Upper lobe of right lung (tissue), 1 donor: ENCODE data around the gene LINGO3. TPM values are rescaled to one million over a fixed set of nuclear protein-coding genes. Genes with fewer than 3 reads are reported as not detected.

Experiments
- ATAC-seq: fragments of 200-7000 bp; cut with Tn5 transposase; one replicate; pipeline ENCODE4 v1.9.1; 2020; ENCODE audit warnings: mild to moderate bottlenecking, moderate library complexity
- DNase-seq: peaks from one replicate; pipeline ENCODE4 v3.0.0-alpha.2; 2020
- H3K27ac ChIP-seq: fragments of 200-600 bp; one replicate; pipeline ENCODE4 v1.8.0; 2022
- H3K27me3 ChIP-seq: fragments of 200-600 bp; one replicate; pipeline ENCODE4 v1.8.0; 2022; ENCODE audit warnings: mild to moderate bottlenecking
- H3K36me3 ChIP-seq: fragments of 200-600 bp; one replicate; pipeline ENCODE4 v1.8.0; 2022
- H3K4me1 ChIP-seq: fragments of 200-600 bp; one replicate; pipeline ENCODE4 v1.8.0; 2022
- H3K4me3 ChIP-seq: fragments of 200-600 bp; one replicate; pipeline ENCODE4 v1.8.0; 2022; ENCODE audit warnings: mild to moderate bottlenecking
- H3K9me3 ChIP-seq: fragments of 200-600 bp; one replicate; pipeline ENCODE4 v1.8.0; 2022
- CTCF ChIP-seq: fragments of 200-600 bp; IDR thresholded peaks from one replicate; pipeline ENCODE4 v1.8.0; 2022; ENCODE audit warnings: antibody characterized with exemption
- intact Hi-C: fragments of 100-400 bp; cut with DNase I; formaldehyde crosslinking; loops from one replicate; pipeline ENCODE4 v1.11.0; 2022
- long read RNA-seq: library from polyadenylated mRNA; unstranded; transcript quantifications from one replicate; pipeline ENCODE4 v2.0.0, GENCODE V29; 2021
- total RNA-seq: library from RNA; stranded (reverse); fragmentation: NEBNext Ultra II Directional; extraction: Animal tissue kit (Norgen Biotek cat#: 25700); gene quantifications from one replicate; pipeline ENCODE4 v1.2.1, GENCODE V29; 2021
- donor health status: DM: no; HTN: yes; CAD: no; lungs with severe emphysema.

The LINGO3 gene, protein sequence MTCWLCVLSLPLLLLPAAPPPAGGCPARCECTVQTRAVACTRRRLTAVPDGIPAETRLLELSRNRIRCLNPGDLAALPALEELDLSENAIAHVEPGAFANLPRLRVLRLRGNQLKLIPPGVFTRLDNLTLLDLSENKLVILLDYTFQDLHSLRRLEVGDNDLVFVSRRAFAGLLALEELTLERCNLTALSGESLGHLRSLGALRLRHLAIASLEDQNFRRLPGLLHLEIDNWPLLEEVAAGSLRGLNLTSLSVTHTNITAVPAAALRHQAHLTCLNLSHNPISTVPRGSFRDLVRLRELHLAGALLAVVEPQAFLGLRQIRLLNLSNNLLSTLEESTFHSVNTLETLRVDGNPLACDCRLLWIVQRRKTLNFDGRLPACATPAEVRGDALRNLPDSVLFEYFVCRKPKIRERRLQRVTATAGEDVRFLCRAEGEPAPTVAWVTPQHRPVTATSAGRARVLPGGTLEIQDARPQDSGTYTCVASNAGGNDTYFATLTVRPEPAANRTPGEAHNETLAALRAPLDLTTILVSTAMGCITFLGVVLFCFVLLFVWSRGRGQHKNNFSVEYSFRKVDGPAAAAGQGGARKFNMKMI
- total RNA-seq = not detected
- long read RNA-seq = 0 reads

DNA sequence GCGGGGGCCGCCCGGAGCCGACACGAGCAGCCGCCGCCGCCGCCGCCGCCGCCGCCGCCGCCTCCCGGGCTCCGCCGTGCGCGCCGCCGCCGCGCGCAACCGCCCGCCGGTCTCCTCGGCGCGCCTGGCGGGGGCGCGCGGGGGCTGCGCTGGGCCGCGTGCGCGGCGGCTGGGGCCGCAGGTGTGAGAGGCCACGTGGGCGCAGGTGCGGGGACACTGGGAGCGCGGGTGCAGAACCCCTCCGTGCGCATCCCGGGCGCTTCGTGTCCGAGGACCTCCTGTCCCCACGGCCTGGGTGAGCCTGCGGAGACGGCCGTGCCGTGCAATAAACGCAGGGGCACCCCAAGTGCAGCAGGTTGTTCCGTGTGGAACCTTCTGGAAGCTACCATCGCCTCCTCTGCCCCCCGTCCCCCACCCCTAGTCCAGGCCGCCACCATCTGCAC is at the start of gene LINGO3:
TSS of gene LINGO3 (minus strand) at position 41 of the 443 bp plus-strand sequence. CDS start 16,378 bp downstream, outside the sequence.
- intact Hi-C loops = no loop called here
- Histone ChIP-seq H3K27me3 (peaks cover 56% of the 10 kb centered on the region), H3K4me1 (no peaks in the 10 kb centered on the region), H3K9me3 (no peaks in the 10 kb centered on the region), H3K36me3 (no peaks in the 10 kb centered on the region), H3K4me3 (no peak within 1 kb of the TSS), H3K27ac (no peak within 1 kb of the TSS)
- DNase-seq (no peak), ATAC-seq (no peak)
- no peak for TF ChIP-seq CTCF

DNA sequence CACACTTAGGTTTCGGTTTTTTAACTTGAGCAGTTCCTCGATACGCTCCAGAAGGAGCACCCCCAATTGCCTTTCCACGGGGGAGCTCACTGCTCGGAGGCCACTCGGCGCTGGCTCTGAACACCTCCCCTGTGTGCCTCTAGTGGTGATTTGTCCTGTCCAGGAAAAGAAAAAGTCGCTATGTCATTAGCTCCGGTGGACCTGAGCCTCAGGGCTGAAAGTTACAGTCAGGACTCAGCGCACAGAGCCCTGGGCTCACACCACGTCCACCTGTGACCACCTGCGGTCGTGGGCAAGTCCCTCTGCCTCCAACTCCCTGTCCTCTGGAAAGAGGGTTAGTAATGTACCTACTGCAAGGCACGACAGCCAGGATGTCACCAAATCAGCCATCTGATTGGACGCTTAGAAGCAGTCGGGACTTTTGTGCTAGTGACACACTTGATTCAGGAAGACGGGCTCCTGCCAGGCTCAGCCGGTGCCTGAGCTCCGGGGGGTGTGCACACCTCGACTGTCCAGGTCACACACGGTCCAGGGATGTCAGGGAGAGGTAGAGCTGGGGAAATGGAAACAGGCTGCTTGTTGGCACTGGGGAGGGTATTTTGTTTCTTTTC is 48.2 kb upstream of the LINGO3 start:
- Histone ChIP-seq H3K27me3 (peaks cover 6% of the 10 kb centered on the region), H3K36me3 (peaks cover 6% of the 10 kb centered on the region), H3K4me3 (no peak overlapping the region), H3K27ac (no peak overlapping the region), H3K4me1 (no peaks in the 10 kb centered on the region), H3K9me3 (no peaks in the 10 kb centered on the region)
- ATAC-seq (no peak), DNase-seq (no peak)
- TF ChIP-seq CTCF = no peak
- intact Hi-C loops = no loop called here

GRCh38 chr19:2355168-2356035 is 47.4 kb upstream of the LINGO3 start:
- no peak overlapping the region for H3K4me3 ChIP-seq
- DNase-seq (no peak), ATAC-seq (no peak)
- no peaks in the 10 kb centered on the region for H3K4me1 ChIP-seq
- no peaks in the 10 kb centered on the region for H3K9me3 ChIP-seq
- H3K27me3 ChIP-seq = peaks cover 3% of the 10 kb centered on the region
- TF ChIP-seq CTCF = no peak
- no peak overlapping the region for H3K27ac ChIP-seq
- peaks cover 11% of the 10 kb centered on the region for H3K36me3 ChIP-seq
- intact Hi-C loops = no loop called here

GRCh38 chr19:2354670-2355069 is 46.7 kb upstream of the LINGO3 start:
- H3K9me3 ChIP-seq = no peaks in the 10 kb centered on the region
- DNase-seq = no peak
- intact Hi-C loops = no loop called here
- no peak for ATAC-seq
- no peak overlapping the region for H3K27ac ChIP-seq
- H3K4me3 ChIP-seq = no peak overlapping the region
- peaks cover 11% of the 10 kb centered on the region for H3K36me3 ChIP-seq
- TF ChIP-seq CTCF = no peak
- no peaks in the 10 kb centered on the region for H3K4me1 ChIP-seq
- no peaks in the 10 kb centered on the region for H3K27me3 ChIP-seq

GRCh38 chr19:2353887-2354592 is 46.1 kb upstream of the LINGO3 start:
- DNase-seq = no peak

More at GRCh38 chr19:2353887-2354592, 46.1 kb upstream of the LINGO3 start:
- TF ChIP-seq CTCF = no peak
- Histone ChIP-seq H3K27me3 (no peaks in the 10 kb centered on the region), H3K9me3 (no peaks in the 10 kb centered on the region), H3K36me3 (peaks cover 11% of the 10 kb centered on the region), H3K27ac (no peak overlapping the region), H3K4me3 (no peak overlapping the region), H3K4me1 (no peaks in the 10 kb centered on the region)
- intact Hi-C loops = no loop called here
- ATAC-seq = no peak
